ENCODE results near the gene ZGPAT. TPM values are rescaled to one million over a fixed set of nuclear protein-coding genes. Genes with fewer than 3 reads are reported as not detected.

The ZGPAT gene
- total and polyA plus RNA-seq, 2 donors (not counting 3 experiments of a cell fraction or from before 2014, with no cell fraction given) = 23.1 to 29.3 TPM

GRCh38 chr20:63700199-63701050 lies 7.4 kb upstream of the ZGPAT start:
- Histone ChIP-seq H2AFZ (ENCODE audit: low read depth, low read length) (no peak overlapping the region), H3K4me3 (replicated peaks in 1 of 3; ENCODE audit: insufficient read depth in 1 of 3, low read depth in 1 of 3, low read length in 3 of 3) (no peak overlapping the region), H3K79me2 (ENCODE audit: control insufficient read depth, insufficient read depth, low read length) (no peaks in the 10 kb centered on the region), H3K9ac (replicated peaks; ENCODE audit: extremely low read depth, insufficient read depth, low read length) (no peak overlapping the region), H3K4me1 (ENCODE audit: control insufficient read depth, extremely low read depth, insufficient read depth, low read length) (peaks cover 35% of the 10 kb centered on the region), H3K27me3 (ENCODE audit: control insufficient read depth in 2 of 2, insufficient read depth in 2 of 2, low read length in 2 of 2) (no peaks in the 10 kb centered on the region), H3K36me3 (ENCODE audit: control insufficient read depth in 2 of 2, extremely low read depth in 1 of 2, insufficient read depth in 2 of 2, low read length in 2 of 2) (peaks cover 3 to 8% of the 10 kb centered on the region in 2 experiments), H3K9me3 (replicated peaks; ENCODE audit: control insufficient read depth, insufficient read depth, low read length) (no peaks in the 10 kb centered on the region), H3K9me1 (replicated peaks; ENCODE audit: control insufficient read depth, extremely low read depth, insufficient read depth, low read length) (no peaks in the 10 kb centered on the region), H4K20me1 (replicated peaks; ENCODE audit: control insufficient read depth, extremely low read depth, insufficient read depth, low read length) (no peaks in the 10 kb centered on the region), H3K27ac (ENCODE audit: insufficient read depth, low read depth, low read length) (no peak overlapping the region), H3K4me2 (ENCODE audit: insufficient read depth, low read length) (no peak overlapping the region)
- POLR2A ChIA-PET = interaction anchor here (1.5 kb wide), 1 partner anchor 8 kb away, joined by 8 read pairs; the partner anchor contains the start of genes ARFRP1 and ZGPAT
- CTCF ChIA-PET = no interaction called here
- TF ChIP-seq GATA2 (IDR thresholded peaks at IDR 0.05; ENCODE audit: insufficient read depth, insufficient read length, low read depth, low read length) (no peak), FOS (IDR thresholded peaks at IDR 0.05; ENCODE audit: borderline replicate concordance, insufficient read depth, low read length) (no peak), POLR2AphosphoS5 (IDR thresholded peaks at IDR 0.05; ENCODE audit: insufficient read depth, low read depth, low read length) (peak; percentile 8)
- no peak for FAIRE-seq
- no TSS peak for BruUV-seq (replicated peaks)
- intact Hi-C loops (cut with micrococcal nuclease) (no loop called here), dilution Hi-C loops (cut with MboI; ENCODE audit: extremely low pct_ligation_motif_present, low sequenced_read_pairs) (no loop called here)
- no peak for DNase-seq (ENCODE audit: low read depth, low spot score)

GRCh38 chr20:63701051-63701328 lies 6.8 kb upstream of the ZGPAT start:
- Histone ChIP-seq H3K4me3 (replicated peaks in 1 of 3; ENCODE audit: insufficient read depth in 1 of 3, low read depth in 1 of 3, low read length in 3 of 3) (no peak overlapping the region), H3K9me3 (replicated peaks; ENCODE audit: control insufficient read depth, insufficient read depth, low read length) (no peaks in the 10 kb centered on the region), H4K20me1 (replicated peaks; ENCODE audit: control insufficient read depth, extremely low read depth, insufficient read depth, low read length) (no peaks in the 10 kb centered on the region), H3K4me1 (ENCODE audit: control insufficient read depth, extremely low read depth, insufficient read depth, low read length) (peaks cover 34% of the 10 kb centered on the region), H3K79me2 (ENCODE audit: control insufficient read depth, insufficient read depth, low read length) (peaks cover 4% of the 10 kb centered on the region), H3K27me3 (ENCODE audit: control insufficient read depth in 2 of 2, insufficient read depth in 2 of 2, low read length in 2 of 2) (no peaks in the 10 kb centered on the region), H3K9ac (replicated peaks; ENCODE audit: extremely low read depth, insufficient read depth, low read length) (no peak overlapping the region), H2AFZ (ENCODE audit: low read depth, low read length) (no peak overlapping the region), H3K4me2 (ENCODE audit: insufficient read depth, low read length) (no peak overlapping the region), H3K9me1 (replicated peaks; ENCODE audit: control insufficient read depth, extremely low read depth, insufficient read depth, low read length) (no peaks in the 10 kb centered on the region), H3K36me3 (ENCODE audit: control insufficient read depth in 2 of 2, extremely low read depth in 1 of 2, insufficient read depth in 2 of 2, low read length in 2 of 2) (peaks cover 4 to 12% of the 10 kb centered on the region in 2 experiments), H3K27ac (ENCODE audit: insufficient read depth, low read depth, low read length) (no peak overlapping the region)
- intact Hi-C loops (cut with micrococcal nuclease) (no loop called here), dilution Hi-C loops (cut with MboI; ENCODE audit: extremely low pct_ligation_motif_present, low sequenced_read_pairs) (no loop called here)
- CTCF ChIA-PET = no interaction called here
- TF ChIP-seq JUN (IDR thresholded peaks at IDR 0.05; ENCODE audit: borderline replicate concordance, insufficient read depth, insufficient read length, low read depth) = no peak
- TF ChIP-seq FOS (IDR thresholded peaks at IDR 0.05; ENCODE audit: borderline replicate concordance, insufficient read depth, low read length) = no peak
- TF ChIP-seq MYC (IDR thresholded peaks at IDR 0.05; ENCODE audit: low read depth, low read length) = no peak
- TF ChIP-seq CTCF (IDR thresholded peaks at IDR 0.05; ENCODE audit: extremely low read depth in 1 of 2, insufficient read depth in 1 of 2, low read depth in 1 of 2, low read length in 2 of 2) = no peak
- TF ChIP-seq EZH2 (IDR thresholded peaks at IDR 0.05; ENCODE audit: borderline replicate concordance, low read depth, low read length, severe bottlenecking) = no peak
- no peak for TF ChIP-seq MAX (IDR thresholded peaks at IDR 0.05; ENCODE audit: insufficient read depth, insufficient read length)
- no peak for TF ChIP-seq GATA2 (IDR thresholded peaks at IDR 0.05; ENCODE audit: insufficient read depth, insufficient read length, low read depth, low read length)
- no peak for TF ChIP-seq POLR2A (IDR thresholded peaks at IDR 0.05; ENCODE audit: low read depth, low read length)
- FAIRE-seq (no peak), DNase-seq (ENCODE audit: low read depth, low spot score) (no peak)
- BruUV-seq (replicated peaks) = no TSS peak
- POLR2A ChIA-PET = no interaction called here
